Measurements from ENCODE around the gene PCBP4.

GRCh38 chr3:51945031-51945840 is 22.0 kb downstream of the PCBP4 start:
- TF ChIP-seq ZFP3 (CRISPR knock-in tag; IDR thresholded peaks at IDR 0.05), result no peak
- no peak for TF ChIP-seq PPARA (CRISPR knock-in tag; IDR thresholded peaks at IDR 0.05; ENCODE audit: borderline replicate concordance)
- TF ChIP-seq, protein P1, sequence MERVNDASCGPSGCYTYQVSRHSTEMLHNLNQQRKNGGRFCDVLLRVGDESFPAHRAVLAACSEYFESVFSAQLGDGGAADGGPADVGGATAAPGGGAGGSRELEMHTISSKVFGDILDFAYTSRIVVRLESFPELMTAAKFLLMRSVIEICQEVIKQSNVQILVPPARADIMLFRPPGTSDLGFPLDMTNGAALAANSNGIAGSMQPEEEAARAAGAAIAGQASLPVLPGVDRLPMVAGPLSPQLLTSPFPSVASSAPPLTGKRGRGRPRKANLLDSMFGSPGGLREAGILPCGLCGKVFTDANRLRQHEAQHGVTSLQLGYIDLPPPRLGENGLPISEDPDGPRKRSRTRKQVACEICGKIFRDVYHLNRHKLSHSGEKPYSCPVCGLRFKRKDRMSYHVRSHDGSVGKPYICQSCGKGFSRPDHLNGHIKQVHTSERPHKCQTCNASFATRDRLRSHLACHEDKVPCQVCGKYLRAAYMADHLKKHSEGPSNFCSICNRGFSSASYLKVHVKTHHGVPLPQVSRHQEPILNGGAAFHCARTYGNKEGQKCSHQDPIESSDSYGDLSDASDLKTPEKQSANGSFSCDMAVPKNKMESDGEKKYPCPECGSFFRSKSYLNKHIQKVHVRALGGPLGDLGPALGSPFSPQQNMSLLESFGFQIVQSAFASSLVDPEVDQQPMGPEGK (CRISPR knock-in tag; IDR thresholded peaks at IDR 0.05; ENCODE audit: borderline replicate concordance), result no peak
- no peak for TF ChIP-seq ZNF8 (CRISPR knock-in tag; IDR thresholded peaks at IDR 0.05)
- no peak for TF ChIP-seq CSDC2 (CRISPR knock-in tag; IDR thresholded peaks at IDR 0.05)
- TF ChIP-seq ESRRG (CRISPR knock-in tag; IDR thresholded peaks at IDR 0.05), result no peak

All from SK-N-SH treated with all-trans-retinoic acid at 6 μM for 48 hours (cell line).